GM18520 (cell line): ENCODE measurements around the gene SLC2A13.
"Not testable (repeated sequence)": the region's sequence is repeated elsewhere in the genome, so short reads cannot be mapped to it uniquely, and the experiment has no call there.

Experiments
- ATAC-seq: cut with Tn5 transposase; IDR thresholded peaks from one replicate; pipeline ENCODE4 v1.9.1; 2021; ENCODE audit not compliant: unreplicated experiment

SLC2A13 gene

DNA sequence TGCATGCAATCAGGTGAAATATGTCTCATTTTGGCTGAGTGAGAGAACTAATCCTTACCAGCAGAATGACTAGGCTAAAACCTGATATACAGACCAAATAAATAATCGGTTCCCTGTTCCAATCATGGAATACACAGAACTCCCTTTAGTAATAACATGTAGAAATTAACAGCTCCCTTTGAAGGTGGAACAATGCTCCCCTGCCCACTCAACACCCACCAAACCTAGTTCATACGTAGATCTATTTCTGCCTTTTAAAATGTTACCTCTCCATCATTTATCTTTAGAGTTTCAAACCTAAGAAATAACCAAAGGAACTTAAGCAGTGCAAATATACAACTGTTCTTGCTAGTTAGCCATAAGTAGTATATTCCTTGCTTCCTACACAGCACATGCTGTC is 332.6 kb downstream of the SLC2A13 start:
- ATAC-seq, result no peak

DNA sequence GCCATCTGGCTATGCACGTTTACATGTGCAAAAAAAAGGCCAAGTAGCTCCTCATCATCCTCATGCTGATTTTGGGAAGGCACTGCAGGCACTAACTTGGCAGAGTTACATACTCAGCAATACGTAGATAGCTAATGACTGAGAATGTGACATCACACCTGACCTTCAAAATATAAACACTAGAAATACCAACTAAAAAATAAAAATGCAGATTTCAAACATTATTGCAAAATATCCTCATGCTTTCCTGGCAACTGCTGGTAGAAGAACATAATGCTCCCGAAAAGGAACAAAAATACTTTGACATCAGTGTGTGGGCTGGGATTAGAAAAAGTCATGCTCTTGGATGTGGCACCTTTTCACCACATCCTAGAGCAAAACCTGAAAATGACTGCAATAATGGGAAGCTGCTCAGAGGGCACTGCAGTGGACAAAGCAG is 333.0 kb downstream of the SLC2A13 start:
- no peak for ATAC-seq

DNA sequence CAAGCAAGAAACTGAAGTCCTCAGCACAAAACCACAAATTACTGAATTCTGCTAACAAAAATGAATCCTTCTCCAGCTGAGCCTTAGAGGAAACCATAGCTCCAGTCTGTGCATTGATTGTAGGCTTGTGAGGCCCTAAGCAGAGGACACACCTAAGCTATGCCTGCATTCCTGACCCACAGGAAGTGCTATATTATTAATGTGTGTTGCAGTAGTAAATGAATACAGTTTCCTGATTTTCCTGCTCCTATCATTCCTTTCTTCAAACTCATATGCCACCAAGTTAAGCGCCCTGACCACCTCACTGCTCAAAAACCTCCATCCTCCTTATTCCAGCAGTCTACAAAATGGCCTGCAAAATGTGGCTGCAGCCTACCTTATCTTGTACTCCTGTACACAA is 334.4 kb downstream of the SLC2A13 start:
- ATAC-seq, result no peak

DNA sequence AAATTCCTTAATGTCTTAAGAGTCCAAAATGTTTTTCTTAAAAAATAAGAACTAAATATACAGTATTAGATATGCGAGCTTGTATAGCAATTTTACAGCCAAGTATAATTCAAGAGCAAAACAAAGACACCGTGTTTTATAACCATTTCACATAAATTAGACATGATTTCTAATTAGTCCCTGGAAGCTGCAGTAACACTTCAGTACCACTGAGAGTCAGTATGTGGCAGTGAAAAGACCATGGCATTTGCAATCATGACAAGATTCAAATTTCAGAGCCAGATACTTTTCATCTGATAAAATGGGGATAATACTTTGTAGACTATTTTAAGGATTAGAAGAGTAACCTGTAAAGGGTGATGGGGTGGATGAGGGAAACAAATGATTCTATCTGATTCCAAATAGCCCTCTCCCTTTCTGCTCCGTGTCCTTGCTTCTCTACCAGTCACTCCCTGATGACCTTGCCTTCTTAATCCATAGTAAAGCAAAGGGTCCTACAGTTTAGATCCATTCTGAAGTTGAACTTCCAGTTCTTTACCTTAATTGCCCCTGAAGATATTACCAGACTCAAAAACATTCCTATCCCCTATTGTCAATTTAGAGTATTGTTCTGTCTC is 340.8 kb downstream of the SLC2A13 start:
- ATAC-seq, result peak; percentile 50

DNA sequence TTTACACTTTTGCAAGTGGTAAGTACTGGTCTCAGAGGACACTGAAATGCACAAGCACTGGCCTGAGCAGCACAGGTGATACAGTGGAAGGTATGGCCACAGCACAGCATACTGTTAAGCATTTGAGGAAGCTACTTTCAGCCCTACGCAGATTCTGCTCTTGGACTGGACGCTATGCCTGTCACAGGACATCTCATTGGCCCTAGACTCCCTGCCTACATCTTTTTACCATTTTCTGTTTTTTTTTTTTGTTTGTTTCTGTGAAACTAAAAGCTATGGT is 342.1 kb downstream of the SLC2A13 start:
- no peak for ATAC-seq

DNA sequence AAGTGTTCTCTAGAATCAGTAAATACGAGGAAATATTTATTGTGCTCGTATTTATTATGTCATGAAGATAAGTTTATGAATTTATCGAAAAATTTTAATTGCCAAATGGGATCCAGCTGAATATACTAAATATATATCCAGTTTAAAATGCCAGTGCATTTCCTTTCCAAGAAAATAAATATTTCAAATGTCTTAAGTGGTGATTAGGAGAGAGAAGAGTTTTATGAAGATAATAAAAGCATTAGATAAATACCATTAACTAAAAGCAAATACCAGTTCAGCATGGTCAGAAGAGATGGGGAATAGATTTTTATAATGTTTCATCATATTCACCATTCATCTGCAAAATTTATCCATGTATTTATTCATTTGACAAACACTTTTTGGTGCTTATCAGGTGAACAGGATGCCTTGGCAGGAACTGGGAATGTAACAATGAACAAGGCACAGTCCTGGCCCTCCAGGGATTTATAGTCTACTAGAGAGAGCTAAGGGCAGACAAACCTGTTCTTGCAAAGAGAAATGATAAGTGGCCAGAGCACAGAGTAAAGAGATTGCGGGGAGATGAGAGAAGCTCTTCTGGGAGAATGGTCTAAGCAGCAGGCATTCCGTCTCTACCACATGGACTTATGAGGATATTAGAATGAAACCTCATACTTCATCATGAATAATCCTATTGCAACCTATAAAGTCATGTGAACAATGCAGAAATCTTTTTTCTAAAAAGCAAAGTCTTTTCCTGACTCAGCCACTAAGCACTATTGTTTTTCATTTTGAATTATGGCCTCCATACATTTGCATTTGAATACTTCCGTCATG is 342.6 kb downstream of the SLC2A13 start:
- no peak for ATAC-seq

DNA sequence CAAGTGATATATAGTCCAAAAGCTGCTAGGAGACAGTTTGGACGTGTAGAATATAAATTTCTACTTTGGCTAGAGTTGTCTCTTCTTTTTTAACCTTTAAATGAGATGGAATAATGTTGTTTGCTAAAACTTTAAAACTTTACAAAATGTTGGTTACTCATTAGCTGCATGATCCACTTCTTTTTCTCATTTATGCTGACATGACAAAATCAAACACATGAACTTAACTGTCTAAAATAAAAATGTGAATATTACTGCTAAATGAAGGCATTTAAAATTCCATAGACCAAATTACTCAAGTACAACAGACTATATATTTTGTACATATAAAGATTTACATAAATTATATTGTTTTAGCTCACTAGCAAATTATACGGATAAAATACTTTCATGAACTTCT is 350.4 kb downstream of the SLC2A13 start:
- no peak for ATAC-seq

DNA sequence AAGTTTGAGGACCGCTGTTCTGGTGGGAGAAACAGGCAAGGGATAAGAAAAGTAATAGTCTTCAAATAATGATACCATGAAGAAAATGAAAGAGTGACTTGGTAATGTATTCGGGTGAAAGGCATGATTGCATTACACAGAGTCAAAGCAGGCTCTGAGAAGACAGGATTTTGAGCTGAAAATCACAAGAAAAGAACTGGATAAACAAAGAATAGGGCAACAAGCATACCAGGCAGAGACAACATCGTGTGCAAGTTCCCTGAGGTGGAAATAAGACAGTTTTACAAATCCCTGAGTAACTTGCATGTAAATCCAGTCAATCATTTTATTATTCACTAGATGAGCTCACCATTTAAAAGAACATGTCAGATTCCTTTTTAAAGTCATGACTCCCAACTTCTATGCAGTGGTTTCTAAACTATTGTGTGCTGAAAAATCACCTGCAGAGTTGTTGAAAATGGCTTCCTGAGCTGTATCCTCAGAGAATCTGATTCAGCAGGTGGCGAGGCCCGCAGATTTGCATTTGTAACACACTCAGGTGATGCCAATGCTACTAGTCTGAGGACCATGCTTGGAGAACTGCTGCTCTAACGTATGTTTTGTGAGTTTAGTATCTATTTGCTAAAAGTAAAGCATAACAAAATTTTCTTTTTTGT is 353.3 kb downstream of the SLC2A13 start:
- ATAC-seq, result no peak

DNA sequence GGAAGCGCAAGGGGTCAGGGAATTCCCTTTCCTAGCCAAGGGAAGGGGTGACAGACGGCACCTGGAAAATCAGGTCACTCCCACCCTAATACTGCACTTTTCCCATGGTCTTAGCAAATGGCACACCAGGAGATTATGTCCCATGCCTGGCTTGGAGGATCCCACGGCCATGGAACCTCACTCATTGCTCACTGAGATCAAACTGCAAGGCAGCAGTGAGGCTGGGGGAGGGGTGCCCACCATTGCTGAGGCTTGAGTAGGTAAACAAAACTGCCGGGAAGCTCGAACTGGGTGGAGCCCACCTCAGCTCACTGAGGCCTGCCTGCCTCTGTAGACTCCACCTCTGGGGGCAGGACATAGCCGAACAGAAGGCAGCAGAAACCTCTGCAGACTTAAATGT is 359.7 kb downstream of the SLC2A13 start:
- ATAC-seq, result not testable (repeated sequence)

DNA sequence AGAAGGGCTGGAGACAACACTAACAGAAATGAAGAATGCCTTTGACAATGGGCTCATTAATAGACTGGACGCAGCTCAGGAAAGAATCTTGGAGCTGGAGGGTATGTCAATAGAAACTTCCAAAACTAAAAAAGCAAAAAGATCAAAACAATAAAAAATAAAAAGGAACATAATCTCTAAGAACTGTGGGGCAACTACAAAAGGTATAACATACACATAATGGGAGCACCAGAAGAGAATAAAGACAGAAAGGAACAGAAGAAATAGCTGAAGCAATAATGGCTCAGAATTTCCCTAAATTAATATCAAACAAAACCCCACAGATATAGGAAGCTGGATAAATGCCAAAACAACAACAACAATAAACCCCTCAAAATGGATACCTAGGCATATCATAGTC is 362.2 kb downstream of the SLC2A13 start:
- ATAC-seq, result no peak

DNA sequence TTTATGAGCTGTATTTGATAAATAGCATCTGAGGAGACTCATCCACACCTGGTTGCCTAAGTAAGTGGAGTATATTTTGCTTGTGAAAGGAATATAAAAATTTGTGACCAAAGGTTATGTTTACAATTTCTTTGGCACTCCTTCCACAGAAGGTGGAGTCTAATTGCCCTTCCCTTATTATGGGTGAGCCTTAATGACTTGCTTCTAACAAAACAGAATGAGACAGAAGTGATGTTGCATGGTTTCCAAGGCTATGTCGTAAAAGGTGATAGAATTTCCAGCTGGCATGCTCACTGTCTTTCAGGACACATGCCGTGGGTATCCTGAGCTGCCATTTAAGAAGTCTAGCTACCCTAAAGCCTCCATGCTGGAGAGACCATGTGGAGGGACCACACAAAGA is 369.5 kb downstream of the SLC2A13 start:
- ATAC-seq, result no peak

DNA sequence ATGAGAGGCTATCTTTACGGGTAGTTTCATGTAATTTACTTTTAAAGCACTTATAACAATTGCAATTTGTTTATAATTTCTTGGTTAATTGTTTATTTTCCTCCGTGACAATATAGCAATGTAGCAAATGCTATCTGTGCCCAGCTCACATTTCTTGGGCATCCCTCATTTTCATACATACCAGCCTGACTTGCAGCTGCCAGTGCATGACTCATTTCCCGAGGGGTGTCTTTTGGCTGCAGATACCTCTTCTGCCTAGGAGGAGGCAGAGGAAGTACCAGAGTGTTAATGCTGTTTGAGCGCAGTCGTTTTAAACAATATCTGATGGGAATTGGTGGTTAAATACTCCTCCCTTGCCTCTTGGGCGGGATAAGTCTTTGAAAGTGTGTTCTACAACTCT is 382.1 kb downstream of the SLC2A13 start:
- peak; percentile 76 for ATAC-seq

DNA sequence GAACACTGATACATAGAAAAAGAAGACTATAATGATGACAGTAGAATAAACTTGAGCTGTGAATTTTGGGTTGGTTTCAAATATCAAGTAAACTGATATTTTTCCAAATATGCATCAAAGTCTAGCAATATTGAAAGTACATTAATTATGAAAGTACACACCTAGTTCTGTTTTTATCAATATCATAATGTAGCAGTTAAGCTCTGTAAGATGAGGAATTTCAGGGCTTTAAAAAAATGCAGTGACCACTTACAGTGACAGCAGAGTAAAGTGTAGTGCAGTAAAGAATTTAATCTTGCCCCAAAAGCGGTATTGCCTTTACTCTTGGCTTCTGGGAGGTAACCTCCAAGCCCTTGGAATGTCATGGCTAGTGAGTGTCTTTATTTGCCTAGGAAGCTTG is 383.4 kb downstream of the SLC2A13 start:
- no peak for ATAC-seq

DNA sequence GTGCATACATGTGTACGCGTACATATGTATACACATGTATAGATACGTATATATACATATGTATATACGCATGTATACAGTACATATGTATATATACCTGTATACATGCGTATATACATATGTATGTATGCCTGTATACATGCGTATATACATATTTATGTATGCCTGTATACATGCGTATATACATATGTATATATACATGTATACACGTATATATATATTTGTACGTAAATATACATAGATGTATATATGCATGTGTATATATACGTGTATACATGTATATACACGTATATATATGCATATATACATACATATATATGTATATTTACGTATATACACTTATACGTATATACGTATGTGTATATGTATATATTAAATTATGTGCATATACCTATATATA is 392.3 kb downstream of the SLC2A13 start:
- no peak for ATAC-seq

DNA sequence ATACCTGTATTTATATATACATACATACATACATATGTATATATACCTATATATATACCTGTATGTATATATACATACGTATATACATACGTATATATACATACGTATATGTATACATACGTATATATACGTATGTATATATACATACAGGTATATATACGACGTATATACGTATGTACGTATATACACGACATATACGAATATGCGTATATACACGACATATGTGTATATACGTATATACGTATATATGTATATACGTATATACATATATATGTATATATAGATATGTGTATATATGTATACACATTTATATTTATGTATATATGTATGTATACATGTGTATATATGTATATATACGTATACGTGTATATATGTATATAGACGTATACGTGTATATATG is 393.5 kb downstream of the SLC2A13 start:
- no peak for ATAC-seq
